CD4-positive, alpha-beta T cell treated with Interleukin-1 beta for 1 hour (primary cell): ENCODE measurements around the gene DNAJB6.

ENCODE experiments used
- DNase-seq, 2 donors: peaks; one replicate each; pipeline ENCODE4 v3.0.0-alpha.2; 2020 to 2022

The DNAJB6 gene

DNA sequence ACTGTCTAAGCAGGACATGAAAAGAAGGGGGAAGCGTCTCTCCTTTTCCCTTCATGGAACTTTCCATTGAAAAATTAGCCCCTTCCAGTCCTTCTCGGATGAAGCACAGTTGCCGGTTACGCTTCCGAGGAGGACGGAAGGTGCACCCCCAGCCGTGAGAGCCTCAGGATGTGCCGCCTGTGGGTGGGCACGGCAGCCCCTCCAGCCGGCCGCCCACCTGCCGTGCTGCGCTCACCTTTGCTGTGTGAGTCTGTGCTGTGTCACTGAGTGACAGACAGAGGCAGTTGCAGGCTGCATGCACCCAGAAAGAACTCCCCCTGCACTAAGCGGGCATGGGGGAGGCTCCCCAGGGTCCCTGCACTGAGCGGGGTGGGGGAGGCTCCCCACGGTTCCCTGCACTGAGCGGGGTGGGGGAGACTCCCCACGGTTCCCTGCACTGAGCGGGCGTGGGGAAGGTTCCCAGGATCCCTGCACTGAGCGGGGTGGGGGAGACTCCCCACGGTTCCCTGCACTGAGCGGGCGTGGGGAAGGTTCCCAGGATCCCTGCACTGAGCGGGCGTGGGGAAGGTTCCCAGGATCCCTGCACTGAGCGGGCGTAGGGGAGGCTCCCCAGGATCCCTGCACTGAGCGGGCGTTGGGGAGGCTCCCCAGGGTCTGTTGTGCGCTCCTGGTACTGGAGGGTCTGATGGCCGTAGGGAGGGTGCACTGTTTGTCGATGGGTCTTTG, 74.2 kb downstream of the DNAJB6 start:
- no peak for DNase-seq

DNA sequence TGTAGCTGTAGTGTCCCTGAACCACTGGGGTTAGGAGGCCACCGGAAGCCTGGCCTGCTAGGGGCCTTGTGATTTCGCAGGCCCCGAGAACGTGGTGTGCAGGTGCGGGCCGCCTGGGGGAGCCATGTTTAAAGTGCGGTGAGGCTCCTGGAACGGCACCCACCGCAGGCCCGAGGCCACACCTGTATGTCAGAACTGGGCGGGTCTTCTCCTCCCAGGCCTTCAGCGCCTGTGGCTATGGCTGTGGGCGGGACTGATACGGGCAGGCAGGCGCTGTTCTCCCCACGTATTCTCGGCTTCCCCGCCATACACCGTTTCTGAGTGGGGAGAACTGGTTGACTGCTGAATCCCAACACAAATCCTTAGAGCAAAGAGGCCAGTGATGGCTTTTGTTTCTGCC, 74.8 kb downstream of the DNAJB6 start:
- peak in 1 of 2 donors; percentile 60 for DNase-seq

DNA sequence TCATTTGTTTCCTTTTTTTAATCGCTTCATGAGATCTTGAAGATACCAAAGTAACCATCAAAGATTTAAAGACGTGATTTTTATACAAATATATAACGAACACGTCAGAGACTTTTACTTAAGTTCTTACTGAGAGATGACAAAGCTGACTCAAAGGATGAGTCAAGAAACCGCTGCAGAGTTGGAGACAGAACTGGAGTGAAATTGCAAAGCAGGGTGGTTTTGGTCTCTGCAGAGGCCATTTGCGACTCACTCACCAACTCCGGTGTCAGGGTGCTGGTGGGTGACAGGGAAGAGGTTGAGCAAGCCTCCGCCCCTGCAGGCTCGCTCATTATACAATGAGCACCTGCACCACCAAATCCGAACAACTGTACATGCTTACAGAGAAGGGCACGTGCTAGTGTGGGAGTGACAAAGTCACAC, 75.2 kb downstream of the DNAJB6 start:
- peak in 1 of 2 donors; percentile 20 for DNase-seq

DNA sequence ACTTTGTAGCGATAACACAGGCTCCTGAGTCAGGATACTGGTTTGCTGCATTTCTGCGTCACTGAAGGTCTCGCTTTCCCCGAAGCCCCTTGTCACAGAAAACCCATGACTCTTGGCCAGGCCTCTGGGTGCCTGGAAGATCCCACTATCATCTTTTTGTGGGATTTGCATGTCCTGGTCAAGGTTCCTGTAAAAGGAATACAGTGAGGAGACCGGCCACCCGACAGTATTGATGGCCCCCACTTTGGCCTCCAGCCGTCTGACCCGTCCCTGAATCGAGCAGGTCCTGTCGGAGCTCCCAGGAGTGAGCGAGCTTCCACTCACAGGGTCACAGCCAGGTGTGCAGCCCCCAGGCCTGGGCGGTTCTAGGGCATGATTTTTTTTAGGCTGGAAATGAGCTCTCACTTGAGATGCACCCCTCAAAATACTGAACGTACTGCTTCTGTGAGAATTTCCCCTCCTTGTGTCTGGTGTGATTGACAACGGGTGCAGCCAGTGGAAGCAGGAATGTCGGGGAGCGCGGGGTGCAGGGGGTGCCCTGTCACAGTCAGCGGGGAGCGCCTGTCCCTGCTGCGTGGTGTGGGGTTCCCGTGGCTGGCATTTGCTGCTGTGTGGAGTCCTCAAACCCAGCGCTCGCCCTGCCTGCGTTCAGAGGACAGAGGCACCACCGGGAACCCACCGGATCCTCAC, 75.8 kb downstream of the DNAJB6 start:
- no peak for DNase-seq

DNA sequence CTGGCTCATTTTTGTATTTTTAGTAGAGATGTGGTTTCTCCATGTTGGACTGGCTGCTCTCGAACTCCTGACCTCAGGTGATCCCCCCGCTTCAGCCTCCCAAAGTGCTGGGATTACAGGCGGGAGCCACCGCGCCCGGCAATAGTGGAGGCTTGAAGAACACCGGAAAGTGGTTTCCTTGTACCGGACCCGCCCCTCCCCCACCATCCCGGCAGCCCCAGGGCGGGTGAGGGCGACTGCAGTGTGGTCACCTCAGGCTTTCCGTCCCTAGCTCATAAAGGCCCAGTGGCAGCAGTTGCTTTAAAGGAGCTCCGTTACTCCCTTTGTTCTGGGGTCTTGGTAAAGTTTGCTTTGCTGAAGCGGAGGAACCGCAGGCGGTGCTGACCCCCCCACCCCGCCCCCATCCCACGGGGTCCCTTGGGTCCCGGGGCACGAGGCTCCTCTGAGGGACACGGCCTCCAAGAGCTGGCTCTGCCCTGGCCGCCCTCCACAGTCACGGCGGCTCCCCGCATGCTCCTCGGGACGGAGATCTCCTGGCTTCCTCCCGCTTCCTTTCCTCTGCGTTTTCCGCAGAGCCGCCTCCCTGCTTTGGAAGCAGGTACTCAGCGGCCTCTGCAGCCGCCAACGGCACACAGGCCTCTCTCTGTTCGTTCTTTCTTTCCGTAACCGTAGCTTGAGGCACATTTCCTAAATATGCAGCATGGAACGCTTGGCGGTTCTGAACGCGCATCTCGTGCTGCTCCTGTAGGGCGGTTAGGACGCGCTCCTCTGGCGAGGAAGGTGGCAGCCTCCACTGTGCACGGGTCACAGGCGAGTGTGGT, 77.3 kb downstream of the DNAJB6 start:
- DNase-seq = no peak

DNA sequence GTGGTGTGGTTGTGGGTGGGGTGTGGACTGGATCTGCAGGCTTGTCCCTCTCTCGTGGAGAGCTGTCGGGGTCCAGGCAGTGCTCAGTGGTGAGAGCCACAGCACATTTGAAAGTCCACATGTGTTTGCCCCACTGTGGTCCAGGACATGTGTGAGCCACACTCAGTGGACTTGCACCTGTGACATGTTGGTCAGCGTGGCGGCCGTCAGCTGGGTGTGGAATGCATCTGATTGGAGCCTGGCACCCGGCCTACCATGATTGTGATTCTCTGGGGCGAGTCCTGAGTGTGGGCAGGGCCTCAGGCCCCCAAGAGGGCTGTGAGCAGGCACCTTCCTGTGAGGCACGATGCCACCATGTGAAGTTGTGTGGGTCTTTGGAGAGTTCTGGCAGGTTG, 77.9 kb downstream of the DNAJB6 start:
- no peak for DNase-seq

DNA sequence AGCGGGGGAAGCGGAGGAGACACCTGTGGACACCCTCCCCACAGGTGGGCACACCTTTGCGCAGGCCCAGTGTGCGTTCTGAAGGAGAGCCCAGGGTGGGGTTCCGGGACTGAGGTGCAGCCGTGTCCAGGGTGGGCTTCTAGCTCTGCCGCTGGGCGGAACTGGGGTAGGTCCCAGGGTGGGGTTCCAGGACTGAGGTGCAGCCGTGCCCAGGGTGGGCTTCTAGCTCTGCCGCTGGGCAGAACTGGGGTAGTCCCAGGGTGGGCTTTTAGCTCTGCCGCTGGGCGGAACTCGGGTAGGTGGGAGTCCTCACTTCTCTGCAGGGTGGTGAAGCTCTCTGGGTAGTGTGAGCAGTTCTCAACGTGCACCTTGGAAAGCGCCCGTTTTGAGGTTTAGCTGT, 78.7 kb downstream of the DNAJB6 start:
- DNase-seq = no peak

DNA sequence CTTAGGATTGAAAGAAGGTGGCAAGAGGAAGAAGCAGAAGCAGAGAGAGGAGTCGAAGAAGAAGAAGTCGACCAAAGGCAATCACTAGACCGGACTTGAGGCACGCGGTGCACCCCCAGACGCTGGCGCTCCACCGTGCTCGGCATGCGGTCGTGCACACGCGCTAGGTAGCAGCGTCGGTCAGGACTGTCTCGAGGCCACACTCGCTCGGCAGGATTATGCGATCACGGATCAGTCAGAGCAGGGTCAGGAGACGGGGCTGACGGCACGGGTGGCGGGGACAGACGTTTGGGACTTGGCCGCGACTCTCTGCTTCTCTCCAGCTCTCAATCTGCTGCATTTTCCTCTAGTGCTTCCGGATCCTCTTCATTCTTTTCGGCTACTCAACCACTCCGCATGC, 79.2 kb downstream of the DNAJB6 start:
- DNase-seq = no peak

DNA sequence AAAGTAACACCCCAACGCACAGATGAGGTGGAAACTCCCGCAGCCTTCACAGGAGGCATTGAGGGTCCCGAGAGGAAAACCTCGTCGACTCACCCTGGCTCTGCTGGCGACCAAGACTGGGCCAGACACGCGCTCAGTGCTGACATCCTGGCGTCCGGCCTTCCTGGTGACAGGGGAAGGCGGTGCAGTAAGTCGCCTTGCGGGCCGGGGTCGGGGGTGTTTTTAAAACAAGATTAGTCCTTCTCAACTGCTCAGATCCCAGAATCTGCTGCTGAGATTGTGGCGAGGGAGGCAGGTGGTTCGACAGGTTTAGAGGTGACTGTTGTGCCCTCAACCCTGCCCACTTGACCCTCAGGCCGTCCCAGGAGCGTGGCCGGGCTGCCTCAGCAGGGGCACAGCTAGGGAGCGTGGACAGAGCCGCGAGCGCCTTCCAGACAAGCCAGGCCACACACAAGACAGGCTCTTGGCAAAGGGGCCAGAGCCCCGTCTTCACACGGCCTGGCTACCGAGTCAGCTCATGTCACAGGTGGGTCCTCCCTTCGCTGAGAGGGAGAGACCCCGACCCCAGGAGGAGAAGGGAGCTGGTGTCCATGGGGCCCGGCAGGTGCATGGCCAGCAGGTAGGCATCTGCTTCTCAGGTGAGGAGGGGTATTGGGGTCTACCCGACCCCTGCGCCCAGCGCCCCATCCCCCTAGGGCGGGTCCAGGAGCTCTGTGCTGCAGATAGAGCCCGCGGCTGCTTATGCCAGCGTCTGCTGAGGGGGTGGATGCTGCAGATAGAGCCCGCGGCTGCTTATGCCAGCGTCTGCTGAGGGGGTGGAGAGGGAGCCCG, 81.6 kb downstream of the DNAJB6 start:
- DNase-seq = no peak

DNA sequence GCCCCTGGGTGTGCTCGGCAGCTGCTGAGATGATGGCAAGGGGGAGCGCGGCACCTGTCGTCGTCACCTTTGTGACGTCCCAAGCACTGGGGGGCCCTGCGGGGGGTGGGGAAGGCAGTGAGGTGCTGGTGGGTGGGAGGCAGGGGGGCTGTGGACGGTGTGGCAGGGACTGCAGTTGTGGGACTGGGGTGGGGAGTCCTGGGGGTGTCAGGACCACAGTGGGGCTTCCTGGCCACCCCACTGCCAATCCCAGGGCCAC, 82.2 kb downstream of the DNAJB6 start:
- no peak for DNase-seq

DNA sequence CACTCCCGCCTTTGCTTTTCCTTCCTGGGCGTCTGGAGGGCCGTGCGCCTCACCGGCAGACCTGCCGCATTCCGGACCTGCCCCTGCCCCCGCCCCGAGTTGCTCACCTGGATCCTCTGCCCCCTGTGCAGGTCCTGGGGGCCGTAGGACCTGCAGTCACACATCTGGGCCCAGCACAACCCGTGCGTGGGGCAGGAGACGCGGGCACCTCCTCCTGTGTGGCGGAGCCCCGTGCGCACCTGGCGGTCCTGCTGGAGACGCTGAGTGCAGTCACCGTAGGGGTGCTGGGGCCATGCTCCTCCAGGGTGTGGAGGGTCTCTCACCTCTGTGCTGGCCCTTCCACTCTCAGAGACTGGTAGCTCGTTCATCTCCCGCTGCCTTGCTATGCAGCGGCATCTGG, 85.5 kb downstream of the DNAJB6 start:
- no peak for DNase-seq

DNA sequence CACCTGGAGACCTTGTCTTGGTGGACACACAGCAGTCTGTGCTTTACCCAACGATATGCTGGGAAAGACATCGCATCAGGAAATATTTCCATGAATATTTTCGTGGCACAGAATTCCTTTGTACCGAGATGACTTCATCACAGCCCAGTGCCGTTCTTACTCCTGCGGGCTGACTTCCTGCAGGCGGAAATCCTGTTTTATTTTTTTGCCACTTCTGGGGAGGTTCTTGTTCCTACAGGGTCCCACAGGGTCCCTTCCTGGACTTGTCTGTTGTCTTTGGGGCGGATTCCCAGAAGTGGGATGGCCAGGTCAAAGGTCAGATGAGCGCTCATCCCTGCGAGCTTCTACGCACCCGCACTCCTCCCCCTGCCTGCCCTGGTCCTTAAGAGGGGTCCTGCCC, 86.5 kb downstream of the DNAJB6 start:
- no peak for DNase-seq

DNA sequence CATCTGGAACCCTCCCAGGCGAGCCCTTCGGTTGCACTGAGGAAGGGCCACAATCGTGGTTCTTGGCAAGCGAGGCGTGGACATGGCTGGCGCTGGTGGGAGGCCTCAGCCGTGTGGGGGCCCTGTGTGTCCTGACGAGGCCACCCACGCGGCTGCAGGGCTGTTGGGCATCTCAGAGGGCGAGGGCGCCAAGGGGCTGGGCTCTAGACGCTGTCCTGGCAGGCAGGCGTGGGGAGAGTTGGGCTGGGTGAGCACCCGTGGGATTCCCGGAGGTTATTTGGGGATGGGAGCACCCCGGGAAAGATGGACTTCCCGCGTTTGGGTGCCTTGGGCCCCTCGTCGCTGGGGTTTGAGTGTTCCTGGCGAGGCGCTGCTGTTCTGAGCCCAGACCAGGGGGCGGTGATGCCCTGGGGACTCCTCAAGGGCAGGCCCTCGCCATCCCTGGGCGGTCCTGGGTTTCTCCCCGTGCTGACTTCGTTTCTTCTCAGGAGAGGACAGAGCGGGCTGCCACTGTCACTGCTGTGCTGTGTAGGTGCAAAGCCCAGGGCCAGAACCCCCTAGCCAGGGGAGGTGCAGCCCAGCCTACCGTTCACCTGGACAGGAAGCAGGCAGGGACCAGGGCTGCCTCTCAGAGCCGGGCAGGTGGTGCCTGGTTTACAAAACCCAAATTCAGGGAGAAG, 87.2 kb downstream of the DNAJB6 start:
- no peak for DNase-seq

DNA sequence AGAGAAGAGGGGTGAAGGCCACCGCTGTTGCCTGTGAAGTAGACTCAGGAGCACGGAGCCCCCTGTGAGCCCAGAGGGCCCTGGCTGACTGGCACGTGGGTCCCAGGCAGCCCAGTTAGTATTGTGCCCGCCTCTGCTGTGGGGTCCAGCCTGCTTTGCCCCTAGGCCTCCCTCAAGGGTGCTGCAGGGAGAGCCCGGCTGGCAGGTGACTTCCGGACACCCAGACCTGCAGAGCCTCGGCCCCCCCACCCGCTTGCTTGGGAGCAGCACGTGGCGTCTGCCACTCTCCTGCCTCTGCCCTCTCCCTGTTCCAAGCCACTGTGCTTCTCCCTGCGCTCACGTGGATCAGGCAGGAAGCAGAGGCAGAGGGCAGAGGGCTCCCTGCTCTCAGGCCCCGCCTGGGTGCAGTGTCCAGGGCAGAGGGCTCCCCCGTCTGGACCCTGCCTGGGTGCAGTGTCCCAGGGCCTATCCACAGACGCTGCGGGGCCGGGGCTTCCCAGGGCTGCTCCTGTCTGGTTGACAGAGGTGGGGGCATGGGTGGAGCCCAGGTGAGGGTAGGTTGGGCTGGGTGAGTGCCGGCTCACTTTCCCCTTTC, 88.4 kb downstream of the DNAJB6 start:
- no peak for DNase-seq

DNA sequence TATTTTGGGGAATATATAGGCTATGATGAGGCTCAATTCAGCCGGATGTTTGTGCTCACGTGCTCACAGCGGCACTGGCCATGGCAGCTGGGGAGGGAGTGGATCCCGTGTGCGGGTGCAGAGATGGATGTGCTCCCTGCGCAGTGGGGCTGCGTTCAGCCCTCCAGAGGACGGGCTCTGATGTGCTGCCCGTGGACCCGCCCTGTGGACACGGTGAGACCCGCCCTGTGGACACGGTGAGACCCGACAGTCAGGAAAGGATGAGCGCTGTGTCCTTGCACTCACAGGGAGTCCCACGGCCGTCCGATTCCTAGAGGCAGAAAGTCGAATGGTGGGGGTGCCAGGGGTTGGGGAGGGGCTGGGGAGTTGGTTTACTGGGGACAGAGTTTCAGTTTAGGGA, 89.0 kb downstream of the DNAJB6 start:
- DNase-seq = no peak

DNA sequence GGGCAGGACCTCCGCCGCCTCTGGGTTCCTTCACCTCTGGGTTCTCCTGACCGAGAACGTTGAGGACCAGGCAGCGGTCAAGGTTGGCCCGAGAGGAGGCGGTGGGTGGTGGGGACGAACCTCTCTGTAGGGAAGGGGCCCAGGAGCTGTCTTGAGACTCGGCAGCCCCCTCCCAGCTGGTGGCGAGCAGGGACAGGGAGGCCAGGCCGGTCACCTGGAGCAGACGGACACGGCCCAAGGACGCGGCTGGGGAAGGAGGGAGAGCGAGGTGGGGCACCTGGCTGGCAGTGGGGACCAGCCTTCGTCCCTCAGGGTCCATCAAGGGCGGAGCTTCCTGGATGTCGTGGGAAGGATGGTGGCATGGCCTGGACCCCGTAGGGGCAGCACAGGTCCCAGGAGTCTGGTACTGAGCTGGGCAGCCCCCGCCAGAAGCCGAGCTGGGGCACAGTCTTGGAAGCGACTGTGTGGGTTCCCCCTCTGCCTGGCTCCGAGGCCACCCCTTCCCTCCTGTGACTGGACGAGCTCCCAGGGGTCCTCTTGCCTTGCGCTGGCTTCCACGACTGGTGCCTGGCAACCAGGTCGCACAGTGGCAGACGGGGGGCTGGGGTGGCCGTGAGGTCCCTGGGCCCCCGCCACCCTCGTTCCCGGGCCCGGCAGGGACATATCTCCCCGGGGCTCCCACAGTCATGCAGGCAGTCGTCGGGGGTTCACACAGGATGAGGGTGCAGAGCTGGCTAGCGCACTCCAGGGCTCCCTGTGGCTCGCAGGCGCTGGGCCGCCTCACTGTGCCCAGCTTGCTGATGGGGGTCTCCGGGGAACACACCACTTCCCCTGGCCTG, 89.9 kb downstream of the DNAJB6 start:
- no peak for DNase-seq

DNA sequence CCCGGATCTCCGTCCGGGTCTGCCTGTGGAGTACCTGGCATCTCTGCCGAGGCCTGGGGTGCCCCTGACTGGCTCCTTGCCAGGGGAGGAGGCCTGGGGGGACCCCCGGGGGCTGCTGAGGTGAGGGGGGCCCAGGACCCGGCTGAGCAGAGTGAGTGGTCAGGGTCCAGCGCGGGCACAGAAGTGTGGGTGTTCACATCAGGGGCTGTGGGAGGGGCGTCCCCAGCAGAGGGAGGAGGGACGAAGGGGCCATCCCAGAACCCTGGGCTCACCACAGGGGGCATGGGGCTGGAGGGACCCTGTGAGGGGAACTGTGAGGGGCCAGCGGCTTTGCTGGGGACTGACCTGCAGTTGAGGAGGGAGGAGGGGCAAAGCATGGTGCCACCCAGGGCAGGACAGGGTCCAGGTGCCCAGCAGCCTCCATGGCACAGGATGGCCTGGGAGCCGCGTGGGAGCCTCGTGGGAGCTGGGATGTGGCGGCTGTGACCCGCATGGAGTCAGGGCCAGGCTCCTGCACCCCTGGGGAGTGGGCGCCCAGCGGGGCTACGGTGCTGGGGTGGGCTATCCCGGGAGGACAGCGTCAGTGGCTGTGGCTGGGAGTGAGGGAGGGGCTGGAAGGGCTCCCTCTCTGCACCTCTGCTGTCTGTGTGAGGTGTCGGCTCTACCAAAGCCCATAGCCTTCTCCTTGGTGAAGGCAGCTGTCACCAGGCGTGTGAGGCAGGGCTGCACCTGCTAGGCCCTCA, 91.2 kb downstream of the DNAJB6 start:
- DNase-seq = no peak

DNA sequence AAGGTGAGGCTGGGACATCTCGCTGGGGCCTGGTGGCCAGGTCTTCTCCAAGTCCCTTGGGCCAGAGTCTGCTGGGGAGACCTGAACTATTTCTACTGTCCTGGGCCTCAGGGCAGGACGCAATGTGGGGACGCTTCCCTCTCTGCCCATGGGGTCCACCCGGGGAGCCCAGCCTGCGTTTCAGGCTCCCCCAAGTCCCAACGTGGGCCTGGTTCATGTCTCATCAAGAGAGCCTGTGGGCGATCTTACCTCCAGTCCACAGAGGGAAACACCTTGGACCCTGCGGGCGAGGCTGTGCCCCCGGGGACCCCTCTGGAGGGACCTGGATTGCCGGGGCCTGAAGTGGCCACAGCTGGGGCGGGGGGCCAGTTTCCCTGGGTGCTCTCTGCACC, 91.7 kb downstream of the DNAJB6 start:
- no peak for DNase-seq

DNA sequence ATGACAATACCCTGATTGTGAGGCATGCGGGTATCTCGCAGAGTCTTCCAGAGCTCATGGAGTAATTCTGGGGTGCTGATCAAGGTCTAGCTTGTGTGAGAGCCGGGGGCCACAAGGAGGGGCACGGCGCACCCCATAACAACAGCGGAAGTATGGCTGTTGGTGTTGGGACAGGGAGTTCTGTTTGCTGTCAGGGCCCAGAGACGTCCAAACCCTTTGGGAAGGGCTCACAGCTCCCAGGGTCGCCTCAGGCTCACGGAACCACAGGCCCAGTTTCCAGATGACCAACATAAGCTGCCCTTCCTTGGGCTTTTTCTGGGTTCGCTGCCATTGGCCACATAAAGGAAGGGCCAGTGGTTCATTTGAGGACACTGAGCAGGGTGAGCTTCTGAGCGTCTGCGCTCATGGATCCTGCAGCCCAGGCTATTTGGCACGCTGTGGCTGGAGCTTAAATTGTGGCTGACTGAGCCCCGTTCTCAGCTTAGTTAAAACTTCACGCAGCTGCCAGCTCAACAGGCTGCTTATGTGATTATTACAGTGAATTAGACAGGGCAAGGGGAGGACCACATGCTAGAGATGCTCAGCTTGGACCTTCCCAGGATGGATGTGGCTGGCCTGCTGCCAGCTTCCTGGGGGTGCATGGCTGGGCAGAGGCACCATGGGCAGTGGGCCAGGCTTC, 92.3 kb downstream of the DNAJB6 start:
- DNase-seq = no peak

DNA sequence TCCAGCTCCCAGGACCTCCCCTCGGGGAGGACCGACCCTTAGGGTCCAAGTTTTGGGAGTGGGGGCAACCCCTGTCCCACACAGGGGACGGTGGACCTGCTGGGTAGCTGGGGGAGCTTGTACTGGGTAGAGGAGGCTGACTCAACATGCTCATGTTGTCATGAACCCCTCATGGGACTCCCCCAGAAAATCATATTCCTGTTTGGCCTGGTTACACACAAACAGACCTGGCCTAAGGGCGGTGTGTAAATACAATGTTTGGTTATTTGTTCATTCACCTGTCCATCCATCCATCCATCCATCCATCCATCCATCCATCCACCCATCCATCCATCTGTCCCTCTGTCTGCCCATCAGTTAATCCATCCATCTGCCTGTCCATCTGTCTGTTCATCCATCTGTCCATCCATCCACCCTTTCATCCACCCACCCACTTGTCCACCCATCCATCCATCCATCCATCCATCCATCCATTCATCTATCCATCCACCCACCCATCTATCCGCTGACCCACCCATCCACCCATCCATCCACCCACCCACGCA, 92.9 kb downstream of the DNAJB6 start:
- no peak for DNase-seq
